Sigmoid colon (tissue), 7 donors: ENCODE results near the gene IFIT2. TPM values are rescaled to one million over a fixed set of nuclear protein-coding genes. Genes with fewer than 3 reads are reported as not detected.

Source experiments
- DNase-seq: peaks from one replicate; pipeline ENCODE4 v3.0.0-alpha.2; 2019
- H3K27ac ChIP-seq, 4 donors: fragments of 200-600 bp; sonication (generic); one replicate each; pipeline ENCODE4 v1.5.1; 2016 to 2019; ENCODE audit warnings: mild to moderate bottlenecking in 1 of 4
- H3K27me3 ChIP-seq, 3 donors: fragments of 200-600 bp; sonication (generic); one replicate each; pipeline ENCODE4 v1.5.1; 2019; ENCODE audit warnings: mild to moderate bottlenecking in 1 of 3
- H3K36me3 ChIP-seq, 4 donors: fragments of 200-600 bp; sonication (generic); one replicate each; pipeline ENCODE4 v1.5.1; 2016 to 2019
- H3K4me1 ChIP-seq, 4 donors: fragments of 200-600 bp; sonication (generic); one replicate each; pipeline ENCODE4 v1.5.1; 2017 to 2019
- H3K4me3 ChIP-seq, 4 donors: fragments of 200-600 bp; sonication (generic); one replicate each; pipeline ENCODE4 v1.5.1; 2017 to 2019; ENCODE audit warnings: mild to moderate bottlenecking in 2 of 4, moderate library complexity in 1 of 4
- H3K9me3 ChIP-seq, 4 donors: fragments of 200-600 bp in 3 of 4; sonication (generic) in 3 of 4; one replicate each; pipeline versions ENCODE4 v1.5.1 to v1.6.1; 2013 to 2019
- EP300 ChIP-seq, 4 donors: sonication (generic); formaldehyde crosslinking; IDR thresholded peaks; one replicate each; pipeline ENCODE4 v1.6.1; 2017; ENCODE audit warnings: antibody characterized with exemption in 4 of 4
- POLR2A ChIP-seq, 2 donors: fragments of 450-650 bp; IDR thresholded peaks; one replicate each; pipeline ENCODE4 v1.6.1; 2016; ENCODE audit warnings: antibody characterized with exemption in 2 of 2, mild to moderate bottlenecking in 2 of 2, moderate library complexity in 2 of 2
- POLR2AphosphoS5 ChIP-seq, 4 donors: sonication (generic); formaldehyde crosslinking; IDR thresholded peaks; one replicate each; pipeline ENCODE4 v1.6.1; 2017; ENCODE audit warnings: antibody characterized with exemption in 4 of 4
- WGBS, 2 donors: extraction: QIAGEN DNeasy Blood & Tissue Kit; methylation state at CpG; one replicate each; pipeline ENCODE4 v1.1.7; 2013; 5-methylcytosine and 5-hydroxymethylcytosine counted together
- intact Hi-C: fragments of 100-400 bp; cut with DNase I; formaldehyde crosslinking; loops from one replicate; pipeline ENCODE4 v1.15.1; 2023
- polyA plus RNA-seq, 3 donors: library from polyadenylated mRNA; stranded (reverse); fragments of 200-250 nt; gene quantifications; one replicate each; pipeline ENCODE4 v1.2.3, GENCODE V29; 2013
- total RNA-seq, 4 donors: library from RNA; depleted of rRNA; stranded (reverse); fragments of >200 nt; gene quantifications; one replicate each; pipeline ENCODE4 v1.1.0, GENCODE V29; 2016
- TF ChIP-seq, protein P1 (sequence below), 4 experiments: fragments of 450-650 bp in 3 of 4; fragments of 200-600 bp in 1 of 4; IDR thresholded peaks; one replicate each; pipeline ENCODE4 v1.5.1; 2016 to 2019; ENCODE audit warnings: antibody characterized with exemption in 4 of 4, mild to moderate bottlenecking in 3 of 4, moderate library complexity in 2 of 4
- donor health status: healthy with polysubstance abuse.
- donor health status: Bipolar disorder and iron deficiency.
- donor health status: healthy.

IFIT2 gene
- total and polyA plus RNA-seq, 7 donors, result 2.0 to 13.9 (median 3.9) TPM

- Histone ChIP-seq H3K4me1 (peaks cover 0 to 21% (median 15%) of the 10 kb centered on the region in 4 donors), H3K27me3 (no peaks in the 10 kb centered on the region), H3K27ac (no peak overlapping the region), H3K9me3 (no peaks in the 10 kb centered on the region), H3K4me3 (no peak overlapping the region), H3K36me3 (peaks cover 0 to 9% (median 3%) of the 10 kb centered on the region in 4 donors)
- DNase-seq, result no peak
- 96 to 97% methylated on average over 6 of the region's 6 CpGs for WGBS, 2 donors
- intact Hi-C loops, result no loop called here
- no peak for TF ChIP-seq POLR2AphosphoS5 (IDR thresholded peaks at IDR 0.05)
- TF ChIP-seq, protein P1, sequence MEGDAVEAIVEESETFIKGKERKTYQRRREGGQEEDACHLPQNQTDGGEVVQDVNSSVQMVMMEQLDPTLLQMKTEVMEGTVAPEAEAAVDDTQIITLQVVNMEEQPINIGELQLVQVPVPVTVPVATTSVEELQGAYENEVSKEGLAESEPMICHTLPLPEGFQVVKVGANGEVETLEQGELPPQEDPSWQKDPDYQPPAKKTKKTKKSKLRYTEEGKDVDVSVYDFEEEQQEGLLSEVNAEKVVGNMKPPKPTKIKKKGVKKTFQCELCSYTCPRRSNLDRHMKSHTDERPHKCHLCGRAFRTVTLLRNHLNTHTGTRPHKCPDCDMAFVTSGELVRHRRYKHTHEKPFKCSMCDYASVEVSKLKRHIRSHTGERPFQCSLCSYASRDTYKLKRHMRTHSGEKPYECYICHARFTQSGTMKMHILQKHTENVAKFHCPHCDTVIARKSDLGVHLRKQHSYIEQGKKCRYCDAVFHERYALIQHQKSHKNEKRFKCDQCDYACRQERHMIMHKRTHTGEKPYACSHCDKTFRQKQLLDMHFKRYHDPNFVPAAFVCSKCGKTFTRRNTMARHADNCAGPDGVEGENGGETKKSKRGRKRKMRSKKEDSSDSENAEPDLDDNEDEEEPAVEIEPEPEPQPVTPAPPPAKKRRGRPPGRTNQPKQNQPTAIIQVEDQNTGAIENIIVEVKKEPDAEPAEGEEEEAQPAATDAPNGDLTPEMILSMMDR (IDR thresholded peaks at IDR 0.05), result no peak
- no peak for TF ChIP-seq EP300 (IDR thresholded peaks at IDR 0.05)
- no peak for TF ChIP-seq POLR2A (IDR thresholded peaks at IDR 0.05)
Measured at GRCh38 chr10:89308266-89308665, 6.4 kb downstream of the IFIT2 start.

GRCh38 chr10:89308736-89309135 lies 6.9 kb downstream of the IFIT2 start:
- TF ChIP-seq, protein P1 (IDR thresholded peaks at IDR 0.05), result no peak
- TF ChIP-seq EP300 (IDR thresholded peaks at IDR 0.05), result no peak
- TF ChIP-seq POLR2A (IDR thresholded peaks at IDR 0.05), result no peak
- TF ChIP-seq POLR2AphosphoS5 (IDR thresholded peaks at IDR 0.05), result no peak
- no peak overlapping the region for H3K27ac ChIP-seq
- H3K27me3 ChIP-seq, result no peaks in the 10 kb centered on the region
- H3K36me3 ChIP-seq, result peaks cover 0 to 9% (median 3%) of the 10 kb centered on the region in 4 donors
- no peak overlapping the region for H3K4me3 ChIP-seq
- H3K9me3 ChIP-seq, result no peaks in the 10 kb centered on the region
- peaks cover 0 to 16% (median 10%) of the 10 kb centered on the region in 4 donors for H3K4me1 ChIP-seq
- intact Hi-C loops, result no loop called here
- DNase-seq, result no peak
- WGBS, 2 donors, result 85 to 91% methylated on average over 4 of the region's 4 CpGs

- Histone ChIP-seq H3K27ac (no peak overlapping the region), H3K27me3 (no peaks in the 10 kb centered on the region), H3K4me3 (no peak overlapping the region), H3K4me1 (peaks cover 0 to 14% (median 3%) of the 10 kb centered on the region in 4 donors), H3K9me3 (no peaks in the 10 kb centered on the region), H3K36me3 (peaks cover 0 to 9% (median 3%) of the 10 kb centered on the region in 4 donors)
- no peak for DNase-seq
- WGBS, 2 donors, result 93 to 95% methylated on average over 7 of the region's 7 CpGs
- TF ChIP-seq, protein P1 (IDR thresholded peaks at IDR 0.05), result no peak
- no peak for TF ChIP-seq POLR2AphosphoS5 (IDR thresholded peaks at IDR 0.05)
- no peak for TF ChIP-seq EP300 (IDR thresholded peaks at IDR 0.05)
- TF ChIP-seq POLR2A (IDR thresholded peaks at IDR 0.05), result no peak
- intact Hi-C loops, result no loop called here
Measured at GRCh38 chr10:89309156-89310055, 7.6 kb downstream of the IFIT2 start.

GRCh38 chr10:89310056-89310893 lies 8.4 kb downstream of the IFIT2 start:
- Histone ChIP-seq H3K4me1 (peaks cover 0 to 14% (median 2%) of the 10 kb centered on the region in 4 donors), H3K9me3 (no peaks in the 10 kb centered on the region), H3K36me3 (peaks cover 0 to 9% (median 3%) of the 10 kb centered on the region in 4 donors), H3K4me3 (no peak overlapping the region), H3K27ac (no peak overlapping the region), H3K27me3 (no peaks in the 10 kb centered on the region)
- TF ChIP-seq POLR2A (IDR thresholded peaks at IDR 0.05) (no peak), POLR2AphosphoS5 (IDR thresholded peaks at IDR 0.05) (no peak), EP300 (IDR thresholded peaks at IDR 0.05) (no peak)
- TF ChIP-seq, protein P1 (IDR thresholded peaks at IDR 0.05), result no peak
- intact Hi-C loops, result no loop called here
- 69 to 94% methylated on average over 2 of the region's 2 CpGs for WGBS, 2 donors
- no peak for DNase-seq
